CD14-positive monocyte (primary cell): ENCODE measurements around the gene TIAM2. TPM values are rescaled to one million over a fixed set of nuclear protein-coding genes. Genes with fewer than 3 reads are reported as not detected.

Source experiments
- DNase-seq, 3 donors: peaks; one replicate each; pipeline ENCODE4 v3.0.0-alpha.2; 2011 to 2022
- H2AFZ ChIP-seq: 2 replicates; pipeline ENCODE4 v1.6.0; 2012; ENCODE audit warnings: mild to moderate bottlenecking, low read depth, low read length, inconsistent platforms; ENCODE audit not compliant: insufficient read depth, poor library complexity, severe bottlenecking
- H3K27ac ChIP-seq, 2 donors: 1 replicate in 1 of 2; 2 replicates in 1 of 2; pipeline ENCODE4 v1.5.1; 2012 to 2013; ENCODE audit warnings: low read length in 2 of 2, control low read depth in 1 of 2, inconsistent platforms in 1 of 2, low read depth in 1 of 2, mild to moderate bottlenecking in 1 of 2
- H3K27me3 ChIP-seq, 2 donors: one replicate each; pipeline versions ENCODE4 v1.6.0 to v1.6.1; 2011 to 2013; ENCODE audit warnings: low read length in 2 of 2; ENCODE audit not compliant: control insufficient read depth in 2 of 2, insufficient read depth in 2 of 2
- H3K36me3 ChIP-seq, 2 donors: replicated peaks in 1 of 2; 1 replicate in 1 of 2; 2 replicates in 1 of 2; pipeline versions ENCODE4 v1.5.1 to v1.6.1; 2012 to 2013; ENCODE audit warnings: low read length in 2 of 2, control low read depth in 1 of 2, inconsistent platforms in 1 of 2, mild to moderate bottlenecking in 1 of 2; ENCODE audit not compliant: insufficient read depth in 2 of 2, control insufficient read depth in 1 of 2
- H3K4me1 ChIP-seq, 2 donors: 1 replicate in 1 of 2; 2 replicates in 1 of 2; pipeline versions ENCODE4 v1.5.1 to v1.6.1; 2012 to 2013; ENCODE audit warnings: low read length in 2 of 2, control low read depth in 1 of 2, inconsistent platforms in 1 of 2, mild to moderate bottlenecking in 1 of 2, moderate library complexity in 1 of 2; ENCODE audit not compliant: insufficient read depth in 2 of 2, control insufficient read depth in 1 of 2
- H3K4me2 ChIP-seq: replicated peaks from 2 replicates; pipeline ENCODE3; 2012; ENCODE audit warnings: low read length, moderate library complexity, mild to moderate bottlenecking; ENCODE audit not compliant: poor library complexity, severe bottlenecking; ENCODE audit errors: extremely low read depth
- H3K4me3 ChIP-seq, 3 experiments: fragments of 200-600 bp in 1 of 3; sonication (generic) in 1 of 3; replicated peaks in 1 of 3; 1 replicate in 2 of 3; 2 replicates in 1 of 3; pipeline ENCODE4 v1.5.1; 2011 to 2013; ENCODE audit warnings: low read length in 3 of 3, mild to moderate bottlenecking in 3 of 3, control low read depth in 2 of 3, low read depth in 2 of 3, inconsistent platforms in 1 of 3, moderate library complexity in 1 of 3
- H3K79me2 ChIP-seq: 2 replicates; pipeline ENCODE4 v1.6.0; 2012; ENCODE audit warnings: mild to moderate bottlenecking, control low read depth, inconsistent platforms, low read length, moderate library complexity; ENCODE audit not compliant: insufficient read depth
- H3K9ac ChIP-seq: 2 replicates; pipeline ENCODE4 v1.6.0; 2017; ENCODE audit warnings: low read length, mild to moderate bottlenecking; ENCODE audit not compliant: insufficient read depth, poor library complexity, severe bottlenecking
- H3K9me3 ChIP-seq, 2 donors: replicated peaks in 1 of 2; 1 replicate in 1 of 2; 2 replicates in 1 of 2; pipeline versions ENCODE4 v1.5.1 to v1.6.1; 2012 to 2013; ENCODE audit warnings: low read length in 2 of 2, control low read depth in 1 of 2; ENCODE audit not compliant: control insufficient read depth in 1 of 2, insufficient read depth in 1 of 2
- H4K20me1 ChIP-seq: 2 replicates; pipeline ENCODE4 v1.6.0; 2012; ENCODE audit warnings: mild to moderate bottlenecking, low read length, control low read depth, moderate library complexity; ENCODE audit not compliant: insufficient read depth
- H3K27ac Mint-ChIP-seq, 7 donors: one replicate each; pipeline ENCODE4 v1.8.0; 2020; ENCODE audit warnings: mild to moderate bottlenecking in 7 of 7, mixed read lengths in 7 of 7, moderate library complexity in 6 of 7, inconsistent platforms in 2 of 7
- H3K27me3 Mint-ChIP-seq, 3 donors: one replicate each; pipeline ENCODE4 v1.8.0; 2021 to 2022; ENCODE audit warnings: low read depth in 3 of 3, mild to moderate bottlenecking in 3 of 3, mixed read lengths in 3 of 3, moderate library complexity in 3 of 3, inconsistent platforms in 1 of 3
- H3K36me3 Mint-ChIP-seq, 2 donors: one replicate each; pipeline ENCODE4 v1.8.0; 2020; ENCODE audit warnings: mixed read lengths in 2 of 2, inconsistent platforms in 1 of 2, mild to moderate bottlenecking in 1 of 2
- H3K4me1 Mint-ChIP-seq: one replicate; pipeline ENCODE4 v1.8.0; 2020; ENCODE audit warnings: mild to moderate bottlenecking, mixed read lengths
- H3K4me3 Mint-ChIP-seq, 2 donors: one replicate each; pipeline ENCODE4 v1.8.0; 2020; ENCODE audit warnings: mild to moderate bottlenecking in 2 of 2, mixed read lengths in 2 of 2, moderate library complexity in 1 of 2
- H3K9me3 Mint-ChIP-seq, 7 donors: one replicate each; pipeline ENCODE4 v1.8.0; 2020 to 2022; ENCODE audit warnings: mixed read lengths in 7 of 7, mild to moderate bottlenecking in 6 of 7, moderate library complexity in 6 of 7, inconsistent platforms in 2 of 7
- WGBS: methylation state at CpG from one replicate; pipeline ENCODE4 v1.1.5; 2013; ENCODE audit warnings: missing lambda C conversion rate; ENCODE audit not compliant: insufficient coverage; 5-methylcytosine and 5-hydroxymethylcytosine counted together
- intact Hi-C, 2 donors: fragments of 100-400 bp; cut with micrococcal nuclease; formaldehyde crosslinking; loops; one replicate each; pipeline versions ENCODE4 v1.15.0 to v1.15.1; 2023
- polyA plus RNA-seq, 3 donors: library from polyadenylated mRNA; depleted of rRNA in 1 of 3; unstranded in 2 of 3; stranded (reverse) in 1 of 3; fragments of 300-500 nt in 2 of 3; fragments of >200 nt in 1 of 3; fragmentation: Illumina TruSeq in 2 of 3; gene quantifications; 1 replicate in 2 of 3; 2 replicates in 1 of 3; pipeline ENCODE4 v1.2.3, GENCODE V29; 2012 to 2021
- TF ChIP-seq, protein P1 (sequence below): fragments of 200-600 bp; IDR thresholded peaks from one replicate; pipeline ENCODE4 v1.8.0; 2022; ENCODE audit warnings: antibody characterized with exemption, mild to moderate bottlenecking

Gene TIAM2
- polyA plus RNA-seq, 3 donors = 0.25 to 4.2 (median 0.67) TPM

- no peaks in the 10 kb centered on the region for H3K9me3 ChIP-seq
- H3K4me3 ChIP-seq = no peak overlapping the region
- no peaks in the 10 kb centered on the region for H3K27me3 ChIP-seq
- Mint-ChIP-seq H3K27me3 (peaks cover 1 to 3% (median 2%) of the 10 kb centered on the region in 3 donors), H3K27ac (no peak overlapping the region), H3K36me3 (no peaks in the 10 kb centered on the region), H3K4me1 (no peaks in the 10 kb centered on the region), H3K9me3 (peaks cover 0 to 1% (median 0%) of the 10 kb centered on the region in 7 donors), H3K4me3 (no peak overlapping the region)
- TF ChIP-seq, protein P1, sequence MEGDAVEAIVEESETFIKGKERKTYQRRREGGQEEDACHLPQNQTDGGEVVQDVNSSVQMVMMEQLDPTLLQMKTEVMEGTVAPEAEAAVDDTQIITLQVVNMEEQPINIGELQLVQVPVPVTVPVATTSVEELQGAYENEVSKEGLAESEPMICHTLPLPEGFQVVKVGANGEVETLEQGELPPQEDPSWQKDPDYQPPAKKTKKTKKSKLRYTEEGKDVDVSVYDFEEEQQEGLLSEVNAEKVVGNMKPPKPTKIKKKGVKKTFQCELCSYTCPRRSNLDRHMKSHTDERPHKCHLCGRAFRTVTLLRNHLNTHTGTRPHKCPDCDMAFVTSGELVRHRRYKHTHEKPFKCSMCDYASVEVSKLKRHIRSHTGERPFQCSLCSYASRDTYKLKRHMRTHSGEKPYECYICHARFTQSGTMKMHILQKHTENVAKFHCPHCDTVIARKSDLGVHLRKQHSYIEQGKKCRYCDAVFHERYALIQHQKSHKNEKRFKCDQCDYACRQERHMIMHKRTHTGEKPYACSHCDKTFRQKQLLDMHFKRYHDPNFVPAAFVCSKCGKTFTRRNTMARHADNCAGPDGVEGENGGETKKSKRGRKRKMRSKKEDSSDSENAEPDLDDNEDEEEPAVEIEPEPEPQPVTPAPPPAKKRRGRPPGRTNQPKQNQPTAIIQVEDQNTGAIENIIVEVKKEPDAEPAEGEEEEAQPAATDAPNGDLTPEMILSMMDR = no peak
- H3K79me2 ChIP-seq = no peaks in the 10 kb centered on the region
- H3K27ac ChIP-seq = no peak overlapping the region
- intact Hi-C loops = no loop called here
- H3K4me2 ChIP-seq = no peak overlapping the region
- DNase-seq = no peak
- H3K36me3 ChIP-seq = no peaks in the 10 kb centered on the region
- H4K20me1 ChIP-seq = no peaks in the 10 kb centered on the region
- H2AFZ ChIP-seq = no peak overlapping the region
- H3K9ac ChIP-seq = no peak overlapping the region
- no peaks in the 10 kb centered on the region for H3K4me1 ChIP-seq
- 95% methylated on average over 2 of the region's 5 CpGs for WGBS
Measured at GRCh38 chr6:155011809-155012291, 16.7 kb downstream of the TIAM2 start.

GRCh38 chr6:155013457-155013876 lies 18.4 kb downstream of the TIAM2 start:
- Mint-ChIP-seq H3K4me3 (no peak overlapping the region), H3K27ac (no peak overlapping the region), H3K27me3 (peaks cover 1 to 3% (median 2%) of the 10 kb centered on the region in 3 donors), H3K9me3 (peaks cover 0 to 1% (median 0%) of the 10 kb centered on the region in 7 donors), H3K36me3 (no peaks in the 10 kb centered on the region), H3K4me1 (no peaks in the 10 kb centered on the region)
- Histone ChIP-seq H3K4me1 (no peaks in the 10 kb centered on the region), H3K36me3 (no peaks in the 10 kb centered on the region), H3K4me3 (no peak overlapping the region), H3K9me3 (no peaks in the 10 kb centered on the region), H3K27me3 (no peaks in the 10 kb centered on the region), H3K27ac (no peak overlapping the region), H4K20me1 (no peaks in the 10 kb centered on the region), H3K79me2 (no peaks in the 10 kb centered on the region), H3K4me2 (no peak overlapping the region), H2AFZ (no peak overlapping the region), H3K9ac (no peak overlapping the region)
- intact Hi-C loops = no loop called here
- TF ChIP-seq, protein P1 = no peak
- WGBS = no CpG with 5 or more reads among the region's 4 CpGs
- no peak for DNase-seq
